Loucy (cell line): ENCODE measurements around the gene CCDC40.

Experiments
- H2AFZ ChIP-seq: fragments of 200-600 bp; sonication (generic); 2 replicates; pipeline ENCODE4 v1.6.0; 2016; ENCODE audit warnings: antibody characterized with exemption, mild to moderate bottlenecking, low read length, moderate library complexity
- H3F3A ChIP-seq: fragments of 200-600 bp; 2 replicates; pipeline ENCODE4 v1.6.0; 2016; ENCODE audit warnings: antibody characterized with exemption, low read depth, mild to moderate bottlenecking
- H3K27me3 ChIP-seq: fragments of 200-600 bp; sonication (generic); 2 replicates; pipeline ENCODE4 v1.6.1; 2014; ENCODE audit warnings: low read length, mild to moderate bottlenecking; ENCODE audit not compliant: insufficient read depth, poor library complexity, severe bottlenecking
- H3K36me3 ChIP-seq: fragments of 200-600 bp; sonication (generic); 2 replicates; pipeline ENCODE4 v1.6.1; 2016; ENCODE audit warnings: low read length; ENCODE audit not compliant: insufficient read depth
- H3K4me1 ChIP-seq: fragments of 200-600 bp; sonication (generic); 2 replicates; pipeline ENCODE4 v1.5.1; 2014; ENCODE audit warnings: low read length, mild to moderate bottlenecking; ENCODE audit not compliant: insufficient read depth, poor library complexity, severe bottlenecking
- H3K4me2 ChIP-seq: fragments of 200-600 bp; sonication (generic); 2 replicates; pipeline ENCODE4 v1.6.0; 2014; ENCODE audit warnings: antibody characterized with exemption, low read length, low read depth, mild to moderate bottlenecking; ENCODE audit not compliant: poor library complexity, severe bottlenecking
- H3K4me3 ChIP-seq: fragments of 200-600 bp; sonication (generic); 2 replicates; pipeline ENCODE4 v1.5.1; 2014; ENCODE audit warnings: low read length, mild to moderate bottlenecking, mixed read lengths; ENCODE audit not compliant: poor library complexity, severe bottlenecking
- H3K79me2 ChIP-seq: fragments of 200-600 bp; sonication (generic); 2 replicates; pipeline ENCODE4 v1.6.1; 2014; ENCODE audit warnings: low read length; ENCODE audit not compliant: insufficient read depth
- H3K9ac ChIP-seq: fragments of 200-600 bp; sonication (generic); 2 replicates; pipeline ENCODE4 v1.6.0; 2014; ENCODE audit warnings: mild to moderate bottlenecking, low read depth, low read length, moderate library complexity; ENCODE audit not compliant: poor library complexity, severe bottlenecking
- H3K9me2 ChIP-seq: fragments of 200-600 bp; sonication (generic); replicated peaks from 2 replicates; pipeline ENCODE4 v1.6.1; 2016; ENCODE audit warnings: low read depth, low read length, mixed read lengths
- H3K9me3 ChIP-seq: fragments of 200-600 bp; sonication (generic); 2 replicates; pipeline ENCODE4 v1.6.1; 2014; ENCODE audit warnings: mild to moderate bottlenecking, antibody characterized with exemption, low read length, low read depth; ENCODE audit not compliant: insufficient read depth
- H4K20me1 ChIP-seq: fragments of 200-600 bp; sonication (generic); 2 replicates; pipeline ENCODE4 v1.6.0; 2014; ENCODE audit warnings: antibody characterized with exemption, low read length, mild to moderate bottlenecking; ENCODE audit not compliant: insufficient read depth, poor library complexity, severe bottlenecking
- CTCF ChIP-seq: fragments of 200-600 bp; sonication (generic); conservative IDR thresholded peaks from 2 replicates; pipeline ENCODE4 v1.5.1; 2014; ENCODE audit warnings: mild to moderate bottlenecking, antibody characterized with exemption, low read length
- EZH2phosphoT487 ChIP-seq: fragments of 200-600 bp; IDR thresholded peaks from 2 replicates; pipeline ENCODE4 v1.6.1; 2018; ENCODE audit warnings: antibody characterized with exemption, mild to moderate bottlenecking, moderate library complexity, borderline replicate concordance

The CCDC40 gene

GRCh38 chr17:79990704-79991103 is 45.7 kb upstream of the CCDC40 start:
- H3K4me2 ChIP-seq = no peak overlapping the region
- TF ChIP-seq CTCF (no peak), EZH2phosphoT487 (no peak)
- no peaks in the 10 kb centered on the region for H3K9me3 ChIP-seq
- no peak overlapping the region for H3K4me3 ChIP-seq
- no peaks in the 10 kb centered on the region; the same call in 1 of the 2 replicates for H3K79me2 ChIP-seq
- H3K27me3 ChIP-seq = no peaks in the 10 kb centered on the region
- no peaks in the 10 kb centered on the region for H3K36me3 ChIP-seq
- H3K9me2 ChIP-seq = no peaks in the 10 kb centered on the region
- peaks cover 31% of the 10 kb centered on the region for H3K4me1 ChIP-seq
- no peak overlapping the region for H3K9ac ChIP-seq
- H4K20me1 ChIP-seq = no peaks in the 10 kb centered on the region
- H2AFZ ChIP-seq = no peak overlapping the region
- H3F3A ChIP-seq = 0 out of 2 replicates have a peak, but pooled peaks cover 2% of the 10 kb centered on the region

GRCh38 chr17:79991140-79991923 is 45.1 kb upstream of the CCDC40 start:
- TF ChIP-seq EZH2phosphoT487 = no peak
- TF ChIP-seq CTCF = peak; percentile 38
- no peaks in the 10 kb centered on the region; the same call in 1 of the 2 replicates for H3K79me2 ChIP-seq
- peak overlapping the region; percentile 86 for H3K4me3 ChIP-seq
- no peaks in the 10 kb centered on the region for H3K9me2 ChIP-seq
- H3K4me2 ChIP-seq = peak overlapping the region; percentile 88
- peaks cover 8% of the 10 kb centered on the region for H3F3A ChIP-seq
- no peaks in the 10 kb centered on the region for H3K9me3 ChIP-seq
- H3K4me1 ChIP-seq = peaks cover 37% of the 10 kb centered on the region
- peak overlapping the region; percentile 85 for H3K9ac ChIP-seq
- no peaks in the 10 kb centered on the region for H3K36me3 ChIP-seq
- H4K20me1 ChIP-seq = no peaks in the 10 kb centered on the region
- H2AFZ ChIP-seq = peak overlapping the region; percentile 69
- H3K27me3 ChIP-seq = no peaks in the 10 kb centered on the region

GRCh38 chr17:79991924-79992648 is 44.4 kb upstream of the CCDC40 start:
- no peak for TF ChIP-seq EZH2phosphoT487
- 0 out of 2 replicates have a peak, but pooled peaks have one; percentile 4 for TF ChIP-seq CTCF

More at GRCh38 chr17:79991924-79992648, 44.4 kb upstream of the CCDC40 start:
- no peaks in the 10 kb centered on the region for H4K20me1 ChIP-seq
- peak overlapping the region; percentile 85 for H3K9ac ChIP-seq
- H2AFZ ChIP-seq = peak overlapping the region; percentile 69
- peak overlapping the region; percentile 86 for H3K4me3 ChIP-seq
- no peaks in the 10 kb centered on the region for H3K36me3 ChIP-seq
- H3K9me3 ChIP-seq = no peaks in the 10 kb centered on the region
- H3K79me2 ChIP-seq = no peaks in the 10 kb centered on the region; the same call in 1 of the 2 replicates
- H3K9me2 ChIP-seq = no peaks in the 10 kb centered on the region
- peaks cover 13% of the 10 kb centered on the region for H3F3A ChIP-seq
- H3K4me1 ChIP-seq = peaks cover 44% of the 10 kb centered on the region
- H3K27me3 ChIP-seq = no peaks in the 10 kb centered on the region
- peak overlapping the region; percentile 88 for H3K4me2 ChIP-seq
